Endothelial cell of umbilical vein (primary cell): Measurements from ENCODE around the gene FGF2.

Source experiments
- CTCF ChIP-seq, 2 donors: IDR thresholded peaks; 1 replicate in 1 of 2; 2 replicates in 1 of 2; pipeline ENCODE4 v1.5.1; 2011; ENCODE audit warnings: low read length in 2 of 2, mild to moderate bottlenecking in 2 of 2, moderate library complexity in 2 of 2, control low read depth in 1 of 2, inconsistent platforms in 1 of 2, low read depth in 1 of 2; ENCODE audit not compliant: insufficient read depth in 1 of 2; ENCODE audit errors: extremely low read depth in 1 of 2
- EZH2 ChIP-seq: IDR thresholded peaks from 2 replicates; pipeline ENCODE4 v1.6.1; 2012; ENCODE audit warnings: borderline replicate concordance, low read depth, mild to moderate bottlenecking, moderate library complexity, low read length, inconsistent platforms; ENCODE audit not compliant: severe bottlenecking
- POLR2A ChIP-seq: IDR thresholded peaks from 2 replicates; pipeline ENCODE4 v1.6.1; 2012; ENCODE audit warnings: low read depth, mild to moderate bottlenecking, control low read depth, low read length
- POLR2AphosphoS5 ChIP-seq: IDR thresholded peaks from 2 replicates; pipeline ENCODE4 v1.6.1; 2012; ENCODE audit warnings: low read depth, mild to moderate bottlenecking, control low read depth, low read length, moderate library complexity; ENCODE audit not compliant: insufficient read depth

- TF ChIP-seq CTCF (IDR thresholded peaks at IDR 0.05; ENCODE audit: extremely low read depth in 1 of 2, insufficient read depth in 1 of 2, low read depth in 1 of 2, low read length in 2 of 2) (no peak), POLR2A (no peak), EZH2 (no peak), POLR2AphosphoS5 (no peak)
These were observed 6.8 kb upstream of the FGF2 start for GRCh38 chr4:122819708-122820449.
